Uterus (tissue), 2 donors: Measurements from ENCODE around the gene ARSA.

ENCODE experiments used
- CTCF ChIP-seq, 4 experiments: fragments of 200-600 bp in 2 of 4; fragments of 450-650 bp in 2 of 4; sonication (generic) in 2 of 4; IDR thresholded peaks; one replicate each; pipeline ENCODE4 v1.5.1; 2016 to 2019; ENCODE audit warnings: antibody characterized with exemption in 4 of 4, mild to moderate bottlenecking in 2 of 4, moderate library complexity in 1 of 4
- POLR2A ChIP-seq, 2 donors: fragments of 450-650 bp; IDR thresholded peaks; one replicate each; pipeline ENCODE4 v1.6.1; 2016; ENCODE audit warnings: antibody characterized with exemption in 2 of 2, mild to moderate bottlenecking in 1 of 2, moderate library complexity in 1 of 2

- TF ChIP-seq CTCF (IDR thresholded peaks at IDR 0.05): no peak
- no peak for TF ChIP-seq POLR2A (IDR thresholded peaks at IDR 0.05)
Measured at GRCh38 chr22:50575426-50575941, 52.5 kb downstream of the ARSA start.
